Bone marrow (tissue), 2 donors: ENCODE measurements around the gene NHP2.
"Not testable (repeated sequence)": the region's sequence is repeated elsewhere in the genome, so short reads cannot be mapped to it uniquely, and the experiment has no call there.

Experiments used
- DNase-seq, 2 donors: peaks; one replicate each; lab custom pipeline; 2025; lab: John Stamatoyannopoulos, UW

The NHP2 gene

GRCh38 chr5:178153530-178154340 lies at the start of gene NHP2:
Gene NHP2 (minus strand): TSS chr5:178153885. CDS start chr5:178153817, 68 bp downstream.
- DNase-seq: peak; percentile 85 to 99

- no peak for DNase-seq
These were observed 48.9 kb upstream of the NHP2 start for GRCh38 chr5:178202541-178202940.

- no peak for DNase-seq
These were observed 48.2 kb upstream of the NHP2 start for GRCh38 chr5:178201927-178202235.

GRCh38 chr5:178201221-178201926 lies 47.7 kb upstream of the NHP2 start:
- DNase-seq: no peak

GRCh38 chr5:178199581-178200434 lies 46.1 kb upstream of the NHP2 start:
- DNase-seq: no peak

GRCh38 chr5:178198706-178199105 lies 45.0 kb upstream of the NHP2 start:
- DNase-seq: no peak

GRCh38 chr5:178198151-178198550 lies 44.5 kb upstream of the NHP2 start:
- DNase-seq: not testable (repeated sequence)

GRCh38 chr5:178196986-178197385 lies 43.3 kb upstream of the NHP2 start:
- no peak for DNase-seq

- DNase-seq: no peak
These were observed 42.7 kb upstream of the NHP2 start for GRCh38 chr5:178196281-178196812.

- DNase-seq: peak in 1 of 2 donors; percentile 31
These were observed 40.3 kb upstream of the NHP2 start for GRCh38 chr5:178194026-178194425.

GRCh38 chr5:178193251-178193809 lies 39.6 kb upstream of the NHP2 start:
- DNase-seq: no peak

GRCh38 chr5:178192787-178193186 lies 39.1 kb upstream of the NHP2 start:
- no peak for DNase-seq

GRCh38 chr5:178192244-178192643 lies 38.6 kb upstream of the NHP2 start:
- no peak for DNase-seq

- no peak for DNase-seq
These were observed 38.0 kb upstream of the NHP2 start for GRCh38 chr5:178191661-178192060.

GRCh38 chr5:178189433-178189832 lies 35.7 kb upstream of the NHP2 start:
- no peak for DNase-seq

GRCh38 chr5:178187014-178187413 lies 33.3 kb upstream of the NHP2 start, which contains the start of gene GMCL2:
Gene GMCL2 (minus strand): TSS chr5:178187371. CDS start chr5:178187299, 72 bp downstream.
- no peak for DNase-seq

- DNase-seq: no peak
These were observed 32.7 kb upstream of the NHP2 start for GRCh38 chr5:178186427-178186826.

GRCh38 chr5:178182158-178182876 lies 28.6 kb upstream of the NHP2 start:
- peak in 1 of 2 donors; percentile 89 for DNase-seq

- no peak for DNase-seq
These were observed 26.6 kb upstream of the NHP2 start for GRCh38 chr5:178180141-178180863.

- no peak for DNase-seq
These were observed 23.9 kb upstream of the NHP2 start for GRCh38 chr5:178177569-178177968.
